HG03558 (cell line): Measurements from ENCODE around the gene PLEKHJ1.
"Not testable (repeated sequence)": the region's sequence is repeated elsewhere in the genome, so short reads cannot be mapped to it uniquely, and the experiment has no call there.

Source experiments
- ATAC-seq: cut with Tn5 transposase; IDR thresholded peaks from one replicate; pipeline ENCODE4 v1.9.1; 2021; ENCODE audit warnings: moderate number of reproducible peaks; ENCODE audit not compliant: unreplicated experiment; ENCODE audit errors: extremely low read depth

PLEKHJ1 gene

GRCh38 chr19:2207991-2208860 is 27.9 kb downstream of the PLEKHJ1 start:
- no peak for ATAC-seq

GRCh38 chr19:2207008-2207407 is 29.1 kb downstream of the PLEKHJ1 start:
- no peak for ATAC-seq

GRCh38 chr19:2202366-2202765 is 33.8 kb downstream of the PLEKHJ1 start:
- no peak for ATAC-seq

GRCh38 chr19:2201473-2202148 is 34.5 kb downstream of the PLEKHJ1 start:
- no peak for ATAC-seq

- not testable (repeated sequence) for ATAC-seq
Measured at GRCh38 chr19:2200624-2201294, 35.4 kb downstream of the PLEKHJ1 start.

GRCh38 chr19:2199861-2200623 is 36.1 kb downstream of the PLEKHJ1 start:
- ATAC-seq = no peak

- ATAC-seq = no peak
Measured at GRCh38 chr19:2199215-2199614, 36.9 kb downstream of the PLEKHJ1 start.

GRCh38 chr19:2198317-2198716 is 37.8 kb downstream of the PLEKHJ1 start:
- no peak for ATAC-seq

GRCh38 chr19:2197270-2197669 is 38.9 kb downstream of the PLEKHJ1 start:
- ATAC-seq = no peak

- ATAC-seq = no peak
Measured at GRCh38 chr19:2195914-2196313, 40.2 kb downstream of the PLEKHJ1 start.

GRCh38 chr19:2195361-2195760 is 40.8 kb downstream of the PLEKHJ1 start:
- ATAC-seq = no peak

- ATAC-seq = no peak
Measured at GRCh38 chr19:2194513-2195078, 41.5 kb downstream of the PLEKHJ1 start.

- ATAC-seq = no peak
Measured at GRCh38 chr19:2193807-2194206, 42.3 kb downstream of the PLEKHJ1 start.

GRCh38 chr19:2192862-2193261 is 43.3 kb downstream of the PLEKHJ1 start:
- no peak for ATAC-seq

- ATAC-seq = no peak
Measured at GRCh38 chr19:2191456-2192310, 44.4 kb downstream of the PLEKHJ1 start.

- no peak for ATAC-seq
Measured at GRCh38 chr19:2190848-2191455, 45.2 kb downstream of the PLEKHJ1 start.

GRCh38 chr19:2189880-2190279 is 46.2 kb downstream of the PLEKHJ1 start:
- ATAC-seq = no peak

GRCh38 chr19:2188708-2189385 is 47.3 kb downstream of the PLEKHJ1 start:
- no peak for ATAC-seq
